ENCODE measurements around the gene ZNF268. TPM values are rescaled to one million over a fixed set of nuclear protein-coding genes. Genes with fewer than 3 reads are reported as not detected.

ZNF268 gene
- total RNA-seq, 1 experiment from 2014 or later: 38.2 TPM

- Mint-ChIP-seq H3K4me3 (no peak overlapping the region), H3K9me3 (peaks cover 91 to 94% of the 10 kb centered on the region in 2 experiments), H3K36me3 (ENCODE audit: insufficient read depth in 1 of 3, low read depth in 3 of 3) (peaks cover 15 to 33% (median 26%) of the 10 kb centered on the region in 3 experiments; a peak in 6 of 7 replicates), H3K27ac (no peak overlapping the region), H3K4me1 (no peaks in the 10 kb centered on the region), H3K27me3 (ENCODE audit: low read depth) (peaks cover 6% of the 10 kb centered on the region)
- H3K79me2 ChIP-seq (ENCODE audit: insufficient read depth, low read length): no peaks in the 10 kb centered on the region
- no peak overlapping the region for H3K23ac ChIP-seq (ENCODE audit: insufficient read length, low read depth, low read length)
- no peaks in the 10 kb centered on the region for H3K4me1 ChIP-seq (ENCODE audit: insufficient read depth, low read length)
- H2BK12ac ChIP-seq (ENCODE audit: insufficient read length, low read depth, low read length): no peak overlapping the region
- no peak overlapping the region for H3K27ac ChIP-seq (ENCODE audit: insufficient read length, low read depth, low read length)
- no peak overlapping the region for H2BK5ac ChIP-seq (ENCODE audit: insufficient read length, low read length)
- DNase-seq: no peak
- WGBS (ENCODE audit: extremely low coverage, insufficient read length, low lambda C conversion rate): no CpG with 5 or more reads among the region's 3 CpGs
- H3K4me2 ChIP-seq (ENCODE audit: insufficient read depth, insufficient read length, low read length): no peak overlapping the region
- no peaks in the 10 kb centered on the region for H3K79me1 ChIP-seq (ENCODE audit: insufficient read depth, low read depth, low read length, poor library complexity, severe bottlenecking)
- no peak overlapping the region for H2BK15ac ChIP-seq (ENCODE audit: low read depth, low read length)
- no peak overlapping the region for H4K5ac ChIP-seq (ENCODE audit: insufficient read length, low read depth, low read length)
- H3K4ac ChIP-seq (ENCODE audit: low read depth, low read length): no peak overlapping the region
- H4K8ac ChIP-seq (replicated peaks; ENCODE audit: insufficient read length, low read depth, low read length): no peak overlapping the region
- no peak for TF ChIP-seq CTCF (conservative IDR thresholded peaks at IDR 0.05)
- H2BK120ac ChIP-seq (ENCODE audit: low read depth, low read length, poor library complexity, severe bottlenecking): no peak overlapping the region
- no peak overlapping the region for H3T11ph ChIP-seq (ENCODE audit: low read length)
- H3K14ac ChIP-seq (ENCODE audit: insufficient read depth, low read length): no peak overlapping the region
- H3K18ac ChIP-seq (ENCODE audit: insufficient read length, low read depth, low read length): no peak overlapping the region
- H3K9me3 ChIP-seq (ENCODE audit: control insufficient read depth, low read depth, low read length): peaks cover 86% of the 10 kb centered on the region
- H3K27me3 ChIP-seq (ENCODE audit: insufficient read depth, low read length): no peaks in the 10 kb centered on the region
- H3K56ac ChIP-seq (ENCODE audit: insufficient read length, low read depth, low read length): no peak overlapping the region
- no peak overlapping the region for H3K9ac ChIP-seq (ENCODE audit: extremely low read depth, insufficient read length, low read length)
- H2AK5ac ChIP-seq (ENCODE audit: insufficient read length, low read length): no peak overlapping the region
- H2BK20ac ChIP-seq (ENCODE audit: low read depth, low read length, poor library complexity, severe bottlenecking): no peak overlapping the region
- H4K20me1 ChIP-seq (ENCODE audit: control insufficient read depth, insufficient read depth, insufficient read length): no peaks in the 10 kb centered on the region
- no peak overlapping the region for H2AFZ ChIP-seq (ENCODE audit: low read length)
- no peak overlapping the region for H4K91ac ChIP-seq (ENCODE audit: insufficient read length, low read depth, low read length)
- H3K23me2 ChIP-seq (ENCODE audit: insufficient read length, low read depth, low read length, poor library complexity, severe bottlenecking): no peaks in the 10 kb centered on the region
Observed at GRCh38 chr12:133217219-133217618, 35.9 kb downstream of the ZNF268 start.
